Esophagus squamous epithelium (tissue), 5 donors: Measurements from ENCODE around the gene DNER. TPM values are rescaled to one million over a fixed set of nuclear protein-coding genes. Genes with fewer than 3 reads are reported as not detected.
A peak's percentile ranks its signal among the peaks of the same experiment; 100 is the strongest.

ENCODE experiments used
- DNase-seq: peaks from one replicate; lab custom pipeline; 2025; lab: John Stamatoyannopoulos, UW
- H3K27ac ChIP-seq, 4 donors: fragments of 200-600 bp; sonication (generic); one replicate each; pipeline ENCODE4 v1.5.1; 2016 to 2019; ENCODE audit warnings: mild to moderate bottlenecking in 1 of 4
- H3K27me3 ChIP-seq, 4 donors: fragments of 200-600 bp; sonication (generic); 1 replicate in 3 of 4; 2 replicates in 1 of 4; pipeline versions ENCODE4 v1.5.1 to v1.6.0; 2017 to 2021; ENCODE audit warnings: antibody characterized with exemption in 1 of 4
- H3K36me3 ChIP-seq, 3 donors: fragments of 200-600 bp; sonication (generic); one replicate each; pipeline ENCODE4 v1.5.1; 2016 to 2019
- H3K4me1 ChIP-seq, 3 donors: fragments of 200-600 bp; sonication (generic); one replicate each; pipeline ENCODE4 v1.5.1; 2017 to 2019
- H3K4me3 ChIP-seq, 4 donors: fragments of 200-600 bp; sonication (generic); 1 replicate in 3 of 4; 2 replicates in 1 of 4; pipeline ENCODE4 v1.5.1; 2016 to 2019; ENCODE audit warnings: mild to moderate bottlenecking in 2 of 4, moderate library complexity in 1 of 4
- H3K9me3 ChIP-seq, 3 donors: fragments of 200-600 bp; sonication (generic); one replicate each; pipeline ENCODE4 v1.5.1; 2016 to 2019
- CTCF ChIP-seq, 6 experiments: fragments of 450-650 bp in 4 of 6; fragments of 200-600 bp in 2 of 6; sonication (generic) in 2 of 6; IDR thresholded peaks; one replicate each; pipeline ENCODE4 v1.5.1; 2016 to 2019; ENCODE audit warnings: antibody characterized with exemption in 6 of 6, mild to moderate bottlenecking in 4 of 6, moderate library complexity in 4 of 6
- POLR2A ChIP-seq, 4 donors: fragments of 450-650 bp; IDR thresholded peaks; one replicate each; pipeline ENCODE4 v1.6.1; 2017; ENCODE audit warnings: antibody characterized with exemption in 4 of 4, mild to moderate bottlenecking in 4 of 4, moderate library complexity in 3 of 4
- WGBS, 2 donors: methylation state at CpG; one replicate each; pipeline ENCODE4 v1.1.5; 2018; 5-methylcytosine and 5-hydroxymethylcytosine counted together
- intact Hi-C: fragments of 100-400 bp; cut with DNase I; formaldehyde crosslinking; loops from one replicate; pipeline ENCODE4 v1.15.0; 2022
- total RNA-seq, 4 donors: library from RNA; depleted of rRNA; stranded (reverse); fragments of >200 nt; gene quantifications; one replicate each; pipeline ENCODE4 v1.1.0, GENCODE V29; 2016
- donor health status: DM: yes; HTN: yes; CAD: no.

Gene DNER
- total RNA-seq, 4 donors from 2014 or later: 0.27 to 2.5 (median 0.91) TPM

GRCh38 chr2:229401171-229401865, 313.0 kb downstream of the DNER start:
- WGBS, 2 donors: 72 to 75% methylated on average over 4 of the region's 4 CpGs
- Histone ChIP-seq H3K27ac (no peak overlapping the region), H3K4me3 (no peak overlapping the region), H3K9me3 (no peaks in the 10 kb centered on the region), H3K4me1 (no peaks in the 10 kb centered on the region), H3K27me3 (no peaks in the 10 kb centered on the region), H3K36me3 (no peaks in the 10 kb centered on the region)
- DNase-seq: no peak
- intact Hi-C loops: no loop called here
- TF ChIP-seq POLR2A (IDR thresholded peaks at IDR 0.05) (no peak), CTCF (IDR thresholded peaks at IDR 0.05) (no peak)

GRCh38 chr2:229393926-229394325, 320.4 kb downstream of the DNER start:
- TF ChIP-seq POLR2A (IDR thresholded peaks at IDR 0.05): no peak
- no peak for TF ChIP-seq CTCF (IDR thresholded peaks at IDR 0.05)
- peaks cover 0 to 11% (median 0%) of the 10 kb centered on the region in 3 donors for H3K9me3 ChIP-seq
- intact Hi-C loops: no loop called here
- H3K36me3 ChIP-seq: no peaks in the 10 kb centered on the region
- H3K4me1 ChIP-seq: no peaks in the 10 kb centered on the region
- H3K4me3 ChIP-seq: no peak overlapping the region
- WGBS, 2 donors: 82 to 86% methylated on average over 4 of the region's 4 CpGs
- no peak overlapping the region for H3K27ac ChIP-seq
- DNase-seq: no peak
- no peaks in the 10 kb centered on the region for H3K27me3 ChIP-seq

GRCh38 chr2:229392196-229392595, 322.2 kb downstream of the DNER start:
- Histone ChIP-seq H3K27me3 (no peaks in the 10 kb centered on the region), H3K27ac (peak overlapping the region in 2 of 4 donors; percentile 40 to 70), H3K9me3 (peaks cover 0 to 11% (median 0%) of the 10 kb centered on the region in 3 donors), H3K4me1 (no peaks in the 10 kb centered on the region), H3K4me3 (no peak overlapping the region), H3K36me3 (no peaks in the 10 kb centered on the region)
- 48 to 75% methylated on average over 2 of the region's 2 CpGs for WGBS, 2 donors
- DNase-seq: no peak
- intact Hi-C loops: no loop called here
- TF ChIP-seq CTCF (IDR thresholded peaks at IDR 0.05) (no peak), POLR2A (IDR thresholded peaks at IDR 0.05) (no peak)

- Histone ChIP-seq H3K4me1 (no peaks in the 10 kb centered on the region), H3K27me3 (no peaks in the 10 kb centered on the region), H3K36me3 (no peaks in the 10 kb centered on the region), H3K27ac (peak overlapping the region in 2 of 4 donors; percentile 15 to 52), H3K9me3 (peaks cover 0 to 24% (median 0%) of the 10 kb centered on the region in 3 donors), H3K4me3 (no peak overlapping the region)
- TF ChIP-seq CTCF (IDR thresholded peaks at IDR 0.05) (no peak), POLR2A (IDR thresholded peaks at IDR 0.05) (no peak)
- 72 to 85% methylated on average over 4 of the region's 4 CpGs for WGBS, 2 donors
- DNase-seq: no peak
- intact Hi-C loops: no loop called here
Measured at GRCh38 chr2:229388731-229389130, 325.6 kb downstream of the DNER start.

GRCh38 chr2:229387866-229388265, 326.5 kb downstream of the DNER start:
- TF ChIP-seq CTCF (IDR thresholded peaks at IDR 0.05) (no peak), POLR2A (IDR thresholded peaks at IDR 0.05) (no peak)
- peak overlapping the region in 3 of 4 donors; percentile 23 to 78 (median 62) for H3K27ac ChIP-seq
- intact Hi-C loops: no loop called here

More at GRCh38 chr2:229387866-229388265, 326.5 kb downstream of the DNER start:
- Histone ChIP-seq H3K4me3 (no peak overlapping the region), H3K36me3 (no peaks in the 10 kb centered on the region), H3K27me3 (no peaks in the 10 kb centered on the region), H3K4me1 (no peaks in the 10 kb centered on the region), H3K9me3 (peaks cover 0 to 18% (median 0%) of the 10 kb centered on the region in 3 donors)
- WGBS, 2 donors: 68 to 70% methylated on average over 5 of the region's 5 CpGs
- no peak for DNase-seq
